ENCODE results near the gene GYPC. TPM values are rescaled to one million over a fixed set of nuclear protein-coding genes. Genes with fewer than 3 reads are reported as not detected.

GYPC gene
- total and polyA plus RNA-seq, 2 of the 4 experiments (the other 2 are of a cell fraction): 53.4 to 96.3 TPM

- POLR2A ChIA-PET (ENCODE audit: unreplicated experiment): no interaction called here
- H2BK120ac ChIP-seq (ENCODE audit: low read depth, low read length): no peak overlapping the region
- no peak overlapping the region for H3K18ac ChIP-seq (ENCODE audit: low read depth, low read length)
- no CpG with 5 or more reads among the region's 1 CpG for WGBS, 2 experiments (ENCODE audit: extremely low coverage in 2 of 2, insufficient read length in 1 of 2)
- H4K5ac ChIP-seq (ENCODE audit: low read depth, low read length): no peak overlapping the region
- no peaks in the 10 kb centered on the region for H3K9me3 ChIP-seq (ENCODE audit: control insufficient read depth, insufficient read depth, low read length)
- H3K9me1 ChIP-seq (ENCODE audit: insufficient read depth, low read length): no peaks in the 10 kb centered on the region
- no peak overlapping the region for H2BK5ac ChIP-seq (ENCODE audit: low read depth, low read length, poor library complexity, severe bottlenecking)
- H3K9ac ChIP-seq (ENCODE audit: low read depth, low read length): no peak overlapping the region
- no peak for DNase-seq
- H2AFZ ChIP-seq (replicated peaks; ENCODE audit: low read length, poor library complexity): no peak overlapping the region
- H3K23ac ChIP-seq (ENCODE audit: low read depth, low read length): no peak overlapping the region
- H3K4me2 ChIP-seq (ENCODE audit: low read depth, low read length): no peak overlapping the region
- no peak overlapping the region for H3K14ac ChIP-seq (replicated peaks; ENCODE audit: low read depth, low read length)
- H3K4ac ChIP-seq (ENCODE audit: low read depth, low read length): no peak overlapping the region
- no peak overlapping the region for H2AK9ac ChIP-seq (replicated peaks; ENCODE audit: low read depth, low read length, poor library complexity)
- no peak overlapping the region for H2BK15ac ChIP-seq (ENCODE audit: low read depth, low read length)
- H2BK20ac ChIP-seq (ENCODE audit: low read depth, low read length): no peak overlapping the region
- CTCF ChIA-PET: no interaction called here
- dilution Hi-C loops (cut with HindIII; ENCODE audit: low sequenced_read_pairs, unreplicated experiment) (no loop called here), intact Hi-C loops (cut with micrococcal nuclease) (no loop called here), in situ Hi-C loops (cut with MboI; ENCODE audit: low sequenced_read_pairs) (no loop called here)
- H4K8ac ChIP-seq (ENCODE audit: low read depth in 2 of 2, low read length in 2 of 2): no peak overlapping the region
- TF ChIP-seq MXI1 (IDR thresholded peaks at IDR 0.05; ENCODE audit: borderline replicate concordance, low read depth, low read length): no peak
- no peak for TF ChIP-seq RCOR1 (IDR thresholded peaks at IDR 0.05; ENCODE audit: insufficient replicate concordance, low read length)
- TF ChIP-seq CHD1 (IDR thresholded peaks at IDR 0.05; ENCODE audit: low read depth, low read length): no peak
- TF ChIP-seq, protein P1, sequence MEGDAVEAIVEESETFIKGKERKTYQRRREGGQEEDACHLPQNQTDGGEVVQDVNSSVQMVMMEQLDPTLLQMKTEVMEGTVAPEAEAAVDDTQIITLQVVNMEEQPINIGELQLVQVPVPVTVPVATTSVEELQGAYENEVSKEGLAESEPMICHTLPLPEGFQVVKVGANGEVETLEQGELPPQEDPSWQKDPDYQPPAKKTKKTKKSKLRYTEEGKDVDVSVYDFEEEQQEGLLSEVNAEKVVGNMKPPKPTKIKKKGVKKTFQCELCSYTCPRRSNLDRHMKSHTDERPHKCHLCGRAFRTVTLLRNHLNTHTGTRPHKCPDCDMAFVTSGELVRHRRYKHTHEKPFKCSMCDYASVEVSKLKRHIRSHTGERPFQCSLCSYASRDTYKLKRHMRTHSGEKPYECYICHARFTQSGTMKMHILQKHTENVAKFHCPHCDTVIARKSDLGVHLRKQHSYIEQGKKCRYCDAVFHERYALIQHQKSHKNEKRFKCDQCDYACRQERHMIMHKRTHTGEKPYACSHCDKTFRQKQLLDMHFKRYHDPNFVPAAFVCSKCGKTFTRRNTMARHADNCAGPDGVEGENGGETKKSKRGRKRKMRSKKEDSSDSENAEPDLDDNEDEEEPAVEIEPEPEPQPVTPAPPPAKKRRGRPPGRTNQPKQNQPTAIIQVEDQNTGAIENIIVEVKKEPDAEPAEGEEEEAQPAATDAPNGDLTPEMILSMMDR (conservative IDR thresholded peaks at IDR 0.05; ENCODE audit: low read depth, low read length): no peak
- no peak for TF ChIP-seq NFE2L2 (IDR thresholded peaks at IDR 0.05; ENCODE audit: low read depth, low read length)
- TF ChIP-seq MAZ (IDR thresholded peaks at IDR 0.05; ENCODE audit: borderline replicate concordance, low read depth, low read length): no peak
- no peak for TF ChIP-seq POLR2A (IDR thresholded peaks at IDR 0.05; ENCODE audit: low read depth, low read length)
- no peak for TF ChIP-seq RFX5 (IDR thresholded peaks at IDR 0.05; ENCODE audit: low read depth, low read length)
- TF ChIP-seq FOS (IDR thresholded peaks at IDR 0.05; ENCODE audit: low read depth, low read length): no peak
- no peak for TF ChIP-seq MAFK (IDR thresholded peaks at IDR 0.05; ENCODE audit: low read depth, low read length)
- no peak for TF ChIP-seq RAD21 (IDR thresholded peaks at IDR 0.05; ENCODE audit: low read length)
- no peak for TF ChIP-seq BHLHE40 (IDR thresholded peaks at IDR 0.05; ENCODE audit: low read depth, low read length)
- no peak for TF ChIP-seq SMC3 (IDR thresholded peaks at IDR 0.05; ENCODE audit: low read depth, low read length)
- no peak for TF ChIP-seq ELK1 (IDR thresholded peaks at IDR 0.05; ENCODE audit: borderline replicate concordance, low read depth, low read length)
- TF ChIP-seq, protein P2, sequence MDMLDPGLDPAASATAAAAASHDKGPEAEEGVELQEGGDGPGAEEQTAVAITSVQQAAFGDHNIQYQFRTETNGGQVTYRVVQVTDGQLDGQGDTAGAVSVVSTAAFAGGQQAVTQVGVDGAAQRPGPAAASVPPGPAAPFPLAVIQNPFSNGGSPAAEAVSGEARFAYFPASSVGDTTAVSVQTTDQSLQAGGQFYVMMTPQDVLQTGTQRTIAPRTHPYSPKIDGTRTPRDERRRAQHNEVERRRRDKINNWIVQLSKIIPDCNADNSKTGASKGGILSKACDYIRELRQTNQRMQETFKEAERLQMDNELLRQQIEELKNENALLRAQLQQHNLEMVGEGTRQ (IDR thresholded peaks at IDR 0.05; ENCODE audit: low read depth, low read length): no peak
- no peak overlapping the region for H3K4me3 ChIP-seq (ENCODE audit: insufficient read depth, low read depth, low read length)
- no peaks in the 10 kb centered on the region for H3K4me1 ChIP-seq (ENCODE audit: control insufficient read depth, insufficient read depth, low read length)
- H4K91ac ChIP-seq (ENCODE audit: insufficient read depth, low read depth, low read length): no peak overlapping the region
- BruUV-seq (replicated peaks): no TSS peak
- H3K27ac ChIP-seq (ENCODE audit: insufficient read depth, low read length): no peak overlapping the region
- no peak overlapping the region for H3K56ac ChIP-seq (ENCODE audit: extremely low read depth, insufficient read depth, low read length)
- ATAC-seq (ENCODE audit: low read depth): no peak
- H3K27me3 ChIP-seq (ENCODE audit: control insufficient read depth, insufficient read depth, low read length): peaks cover 15% of the 10 kb centered on the region
- no peaks in the 10 kb centered on the region for H3K79me1 ChIP-seq (ENCODE audit: low read depth in 1 of 2, low read length in 2 of 2)
- H3K36me3 ChIP-seq (ENCODE audit: control insufficient read depth, insufficient read depth, low read length): no peaks in the 10 kb centered on the region
- H4K20me1 ChIP-seq (ENCODE audit: insufficient read depth, low read length): no peaks in the 10 kb centered on the region
- no peak overlapping the region for H2AK5ac ChIP-seq (ENCODE audit: low read depth, low read length)
Observed at GRCh38 chr2:126645211-126645618, 10.7 kb upstream of the GYPC start.
